ENCODE results near the gene SMTNL2. TPM values are rescaled to one million over a fixed set of nuclear protein-coding genes. Genes with fewer than 3 reads are reported as not detected.

SMTNL2 gene
- total and polyA plus RNA-seq, 9 of the 15 experiments (the other 6 are each of a cell fraction or from before 2014, with no cell fraction given), result not detected

DNA sequence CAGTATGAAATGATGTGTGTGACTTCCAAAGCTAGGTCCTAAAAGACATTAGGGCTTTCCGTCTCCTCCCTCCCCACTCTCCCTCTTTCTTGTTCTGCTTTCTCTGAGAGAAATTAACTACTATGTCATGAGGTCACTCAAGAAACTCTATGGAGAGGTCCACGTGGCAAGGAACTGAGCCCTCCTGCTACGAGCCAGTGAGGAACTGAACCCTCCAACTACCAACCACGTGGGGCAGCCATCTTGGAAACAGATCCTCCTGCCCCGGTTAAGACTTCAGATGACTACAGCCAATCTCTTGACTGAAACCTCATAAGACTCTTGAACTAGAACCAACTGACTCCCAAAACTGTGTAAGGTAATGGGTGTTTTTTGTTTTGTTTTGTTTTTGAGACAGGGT lies 61.3 kb downstream of the SMTNL2 start (continued):
- TF ChIP-seq, protein P1, sequence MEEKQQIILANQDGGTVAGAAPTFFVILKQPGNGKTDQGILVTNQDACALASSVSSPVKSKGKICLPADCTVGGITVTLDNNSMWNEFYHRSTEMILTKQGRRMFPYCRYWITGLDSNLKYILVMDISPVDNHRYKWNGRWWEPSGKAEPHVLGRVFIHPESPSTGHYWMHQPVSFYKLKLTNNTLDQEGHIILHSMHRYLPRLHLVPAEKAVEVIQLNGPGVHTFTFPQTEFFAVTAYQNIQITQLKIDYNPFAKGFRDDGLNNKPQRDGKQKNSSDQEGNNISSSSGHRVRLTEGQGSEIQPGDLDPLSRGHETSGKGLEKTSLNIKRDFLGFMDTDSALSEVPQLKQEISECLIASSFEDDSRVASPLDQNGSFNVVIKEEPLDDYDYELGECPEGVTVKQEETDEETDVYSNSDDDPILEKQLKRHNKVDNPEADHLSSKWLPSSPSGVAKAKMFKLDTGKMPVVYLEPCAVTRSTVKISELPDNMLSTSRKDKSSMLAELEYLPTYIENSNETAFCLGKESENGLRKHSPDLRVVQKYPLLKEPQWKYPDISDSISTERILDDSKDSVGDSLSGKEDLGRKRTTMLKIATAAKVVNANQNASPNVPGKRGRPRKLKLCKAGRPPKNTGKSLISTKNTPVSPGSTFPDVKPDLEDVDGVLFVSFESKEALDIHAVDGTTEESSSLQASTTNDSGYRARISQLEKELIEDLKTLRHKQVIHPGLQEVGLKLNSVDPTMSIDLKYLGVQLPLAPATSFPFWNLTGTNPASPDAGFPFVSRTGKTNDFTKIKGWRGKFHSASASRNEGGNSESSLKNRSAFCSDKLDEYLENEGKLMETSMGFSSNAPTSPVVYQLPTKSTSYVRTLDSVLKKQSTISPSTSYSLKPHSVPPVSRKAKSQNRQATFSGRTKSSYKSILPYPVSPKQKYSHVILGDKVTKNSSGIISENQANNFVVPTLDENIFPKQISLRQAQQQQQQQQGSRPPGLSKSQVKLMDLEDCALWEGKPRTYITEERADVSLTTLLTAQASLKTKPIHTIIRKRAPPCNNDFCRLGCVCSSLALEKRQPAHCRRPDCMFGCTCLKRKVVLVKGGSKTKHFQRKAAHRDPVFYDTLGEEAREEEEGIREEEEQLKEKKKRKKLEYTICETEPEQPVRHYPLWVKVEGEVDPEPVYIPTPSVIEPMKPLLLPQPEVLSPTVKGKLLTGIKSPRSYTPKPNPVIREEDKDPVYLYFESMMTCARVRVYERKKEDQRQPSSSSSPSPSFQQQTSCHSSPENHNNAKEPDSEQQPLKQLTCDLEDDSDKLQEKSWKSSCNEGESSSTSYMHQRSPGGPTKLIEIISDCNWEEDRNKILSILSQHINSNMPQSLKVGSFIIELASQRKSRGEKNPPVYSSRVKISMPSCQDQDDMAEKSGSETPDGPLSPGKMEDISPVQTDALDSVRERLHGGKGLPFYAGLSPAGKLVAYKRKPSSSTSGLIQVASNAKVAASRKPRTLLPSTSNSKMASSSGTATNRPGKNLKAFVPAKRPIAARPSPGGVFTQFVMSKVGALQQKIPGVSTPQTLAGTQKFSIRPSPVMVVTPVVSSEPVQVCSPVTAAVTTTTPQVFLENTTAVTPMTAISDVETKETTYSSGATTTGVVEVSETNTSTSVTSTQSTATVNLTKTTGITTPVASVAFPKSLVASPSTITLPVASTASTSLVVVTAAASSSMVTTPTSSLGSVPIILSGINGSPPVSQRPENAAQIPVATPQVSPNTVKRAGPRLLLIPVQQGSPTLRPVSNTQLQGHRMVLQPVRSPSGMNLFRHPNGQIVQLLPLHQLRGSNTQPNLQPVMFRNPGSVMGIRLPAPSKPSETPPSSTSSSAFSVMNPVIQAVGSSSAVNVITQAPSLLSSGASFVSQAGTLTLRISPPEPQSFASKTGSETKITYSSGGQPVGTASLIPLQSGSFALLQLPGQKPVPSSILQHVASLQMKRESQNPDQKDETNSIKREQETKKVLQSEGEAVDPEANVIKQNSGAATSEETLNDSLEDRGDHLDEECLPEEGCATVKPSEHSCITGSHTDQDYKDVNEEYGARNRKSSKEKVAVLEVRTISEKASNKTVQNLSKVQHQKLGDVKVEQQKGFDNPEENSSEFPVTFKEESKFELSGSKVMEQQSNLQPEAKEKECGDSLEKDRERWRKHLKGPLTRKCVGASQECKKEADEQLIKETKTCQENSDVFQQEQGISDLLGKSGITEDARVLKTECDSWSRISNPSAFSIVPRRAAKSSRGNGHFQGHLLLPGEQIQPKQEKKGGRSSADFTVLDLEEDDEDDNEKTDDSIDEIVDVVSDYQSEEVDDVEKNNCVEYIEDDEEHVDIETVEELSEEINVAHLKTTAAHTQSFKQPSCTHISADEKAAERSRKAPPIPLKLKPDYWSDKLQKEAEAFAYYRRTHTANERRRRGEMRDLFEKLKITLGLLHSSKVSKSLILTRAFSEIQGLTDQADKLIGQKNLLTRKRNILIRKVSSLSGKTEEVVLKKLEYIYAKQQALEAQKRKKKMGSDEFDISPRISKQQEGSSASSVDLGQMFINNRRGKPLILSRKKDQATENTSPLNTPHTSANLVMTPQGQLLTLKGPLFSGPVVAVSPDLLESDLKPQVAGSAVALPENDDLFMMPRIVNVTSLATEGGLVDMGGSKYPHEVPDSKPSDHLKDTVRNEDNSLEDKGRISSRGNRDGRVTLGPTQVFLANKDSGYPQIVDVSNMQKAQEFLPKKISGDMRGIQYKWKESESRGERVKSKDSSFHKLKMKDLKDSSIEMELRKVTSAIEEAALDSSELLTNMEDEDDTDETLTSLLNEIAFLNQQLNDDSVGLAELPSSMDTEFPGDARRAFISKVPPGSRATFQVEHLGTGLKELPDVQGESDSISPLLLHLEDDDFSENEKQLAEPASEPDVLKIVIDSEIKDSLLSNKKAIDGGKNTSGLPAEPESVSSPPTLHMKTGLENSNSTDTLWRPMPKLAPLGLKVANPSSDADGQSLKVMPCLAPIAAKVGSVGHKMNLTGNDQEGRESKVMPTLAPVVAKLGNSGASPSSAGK (IDR thresholded peaks at IDR 0.05), result peak; percentile 33; the same call in 1 of the 2 replicates
- TF ChIP-seq ZNF232 (CRISPR knock-in tag; IDR thresholded peaks at IDR 0.05), result no peak
- no peak for TF ChIP-seq KHSRP (IDR thresholded peaks at IDR 0.05)
- peak; percentile 55 to 87 (median 59) for TF ChIP-seq YY1 (IDR thresholded peaks at IDR 0.05; ENCODE audit: borderline replicate concordance in 1 of 3, control insufficient read depth in 1 of 3, extremely low read depth in 1 of 3, insufficient read depth in 3 of 3, insufficient read length in 1 of 3, insufficient replicate concordance in 2 of 3, low read depth in 1 of 3, low read length in 2 of 3)
- TF ChIP-seq KAT7 (CRISPR knock-in tag; IDR thresholded peaks at IDR 0.05; ENCODE audit: borderline replicate concordance), result no peak
- TF ChIP-seq, protein P2, sequence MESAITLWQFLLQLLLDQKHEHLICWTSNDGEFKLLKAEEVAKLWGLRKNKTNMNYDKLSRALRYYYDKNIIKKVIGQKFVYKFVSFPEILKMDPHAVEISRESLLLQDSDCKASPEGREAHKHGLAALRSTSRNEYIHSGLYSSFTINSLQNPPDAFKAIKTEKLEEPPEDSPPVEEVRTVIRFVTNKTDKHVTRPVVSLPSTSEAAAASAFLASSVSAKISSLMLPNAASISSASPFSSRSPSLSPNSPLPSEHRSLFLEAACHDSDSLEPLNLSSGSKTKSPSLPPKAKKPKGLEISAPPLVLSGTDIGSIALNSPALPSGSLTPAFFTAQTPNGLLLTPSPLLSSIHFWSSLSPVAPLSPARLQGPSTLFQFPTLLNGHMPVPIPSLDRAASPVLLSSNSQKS (CRISPR knock-in tag; IDR thresholded peaks at IDR 0.05), result no peak
- TF ChIP-seq, protein P3, sequence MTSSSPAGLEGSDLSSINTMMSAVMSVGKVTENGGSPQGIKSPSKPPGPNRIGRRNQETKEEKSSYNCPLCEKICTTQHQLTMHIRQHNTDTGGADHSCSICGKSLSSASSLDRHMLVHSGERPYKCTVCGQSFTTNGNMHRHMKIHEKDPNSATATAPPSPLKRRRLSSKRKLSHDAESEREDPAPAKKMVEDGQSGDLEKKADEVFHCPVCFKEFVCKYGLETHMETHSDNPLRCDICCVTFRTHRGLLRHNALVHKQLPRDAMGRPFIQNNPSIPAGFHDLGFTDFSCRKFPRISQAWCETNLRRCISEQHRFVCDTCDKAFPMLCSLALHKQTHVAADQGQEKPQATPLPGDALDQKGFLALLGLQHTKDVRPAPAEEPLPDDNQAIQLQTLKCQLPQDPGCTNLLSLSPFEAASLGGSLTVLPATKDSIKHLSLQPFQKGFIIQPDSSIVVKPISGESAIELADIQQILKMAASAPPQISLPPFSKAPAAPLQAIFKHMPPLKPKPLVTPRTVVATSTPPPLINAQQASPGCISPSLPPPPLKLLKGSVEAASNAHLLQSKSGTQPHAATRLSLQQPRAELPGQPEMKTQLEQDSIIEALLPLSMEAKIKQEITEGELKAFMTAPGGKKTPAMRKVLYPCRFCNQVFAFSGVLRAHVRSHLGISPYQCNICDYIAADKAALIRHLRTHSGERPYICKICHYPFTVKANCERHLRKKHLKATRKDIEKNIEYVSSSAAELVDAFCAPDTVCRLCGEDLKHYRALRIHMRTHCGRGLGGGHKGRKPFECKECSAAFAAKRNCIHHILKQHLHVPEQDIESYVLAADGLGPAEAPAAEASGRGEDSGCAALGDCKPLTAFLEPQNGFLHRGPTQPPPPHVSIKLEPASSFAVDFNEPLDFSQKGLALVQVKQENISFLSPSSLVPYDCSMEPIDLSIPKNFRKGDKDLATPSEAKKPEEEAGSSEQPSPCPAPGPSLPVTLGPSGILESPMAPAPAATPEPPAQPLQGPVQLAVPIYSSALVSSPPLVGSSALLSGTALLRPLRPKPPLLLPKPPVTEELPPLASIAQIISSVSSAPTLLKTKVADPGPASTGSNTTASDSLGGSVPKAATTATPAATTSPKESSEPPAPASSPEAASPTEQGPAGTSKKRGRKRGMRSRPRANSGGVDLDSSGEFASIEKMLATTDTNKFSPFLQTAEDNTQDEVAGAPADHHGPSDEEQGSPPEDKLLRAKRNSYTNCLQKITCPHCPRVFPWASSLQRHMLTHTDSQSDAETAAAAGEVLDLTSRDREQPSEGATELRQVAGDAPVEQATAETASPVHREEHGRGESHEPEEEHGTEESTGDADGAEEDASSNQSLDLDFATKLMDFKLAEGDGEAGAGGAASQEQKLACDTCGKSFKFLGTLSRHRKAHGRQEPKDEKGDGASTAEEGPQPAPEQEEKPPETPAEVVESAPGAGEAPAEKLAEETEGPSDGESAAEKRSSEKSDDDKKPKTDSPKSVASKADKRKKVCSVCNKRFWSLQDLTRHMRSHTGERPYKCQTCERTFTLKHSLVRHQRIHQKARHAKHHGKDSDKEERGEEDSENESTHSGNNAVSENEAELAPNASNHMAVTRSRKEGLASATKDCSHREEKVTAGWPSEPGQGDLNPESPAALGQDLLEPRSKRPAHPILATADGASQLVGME (CRISPR knock-in tag; IDR thresholded peaks at IDR 0.05), result no peak
- TF ChIP-seq L3MBTL2 (IDR thresholded peaks at IDR 0.05), result peak; percentile 63
